HUES48 (cell line): Measurements from ENCODE around the gene SLC44A5.
"Not testable (repeated sequence)": the region's sequence is repeated elsewhere in the genome, so short reads cannot be mapped to it uniquely, and the experiment has no call there.

Experiments
- H3K27ac ChIP-seq: one replicate; pipeline ENCODE4 v1.7.0; 2013; ENCODE audit warnings: low read depth, low read length, inconsistent platforms
- H3K27me3 ChIP-seq: 2 replicates; pipeline ENCODE4 v1.6.1; 2013; ENCODE audit warnings: mild to moderate bottlenecking, low read length; ENCODE audit not compliant: control insufficient read depth, insufficient read depth
- H3K36me3 ChIP-seq: 2 replicates; pipeline ENCODE4 v1.6.1; 2013; ENCODE audit warnings: low read length; ENCODE audit not compliant: control insufficient read depth, insufficient read depth
- H3K4me1 ChIP-seq: 2 replicates; pipeline ENCODE4 v1.6.1; 2013; ENCODE audit warnings: mild to moderate bottlenecking, low read length; ENCODE audit not compliant: control insufficient read depth, insufficient read depth
- H3K4me3 ChIP-seq: 2 replicates; pipeline ENCODE4 v1.5.1; 2013; ENCODE audit warnings: mild to moderate bottlenecking, low read depth, low read length
- H3K9ac ChIP-seq: 2 replicates; pipeline ENCODE4 v1.6.1; 2013; ENCODE audit warnings: mild to moderate bottlenecking, low read depth, low read length, moderate library complexity
- H3K9me3 ChIP-seq: 2 replicates; pipeline ENCODE4 v1.6.1; 2013; ENCODE audit warnings: low read length; ENCODE audit not compliant: control insufficient read depth, insufficient read depth

Gene SLC44A5

GRCh38 chr1:75487399-75487798 lies 123.5 kb downstream of the SLC44A5 start:
- Histone ChIP-seq H3K9ac (no peak overlapping the region), H3K4me1 (no peaks in the 10 kb centered on the region), H3K9me3 (peaks cover 15% of the 10 kb centered on the region), H3K36me3 (no peaks in the 10 kb centered on the region), H3K27me3 (no peaks in the 10 kb centered on the region), H3K27ac (no peak overlapping the region), H3K4me3 (no peak overlapping the region)

GRCh38 chr1:75484789-75485188 lies 126.1 kb downstream of the SLC44A5 start:
- no peaks in the 10 kb centered on the region for H3K4me1 ChIP-seq
- H3K36me3 ChIP-seq, result no peaks in the 10 kb centered on the region
- H3K27me3 ChIP-seq, result no peaks in the 10 kb centered on the region
- no peak overlapping the region for H3K9ac ChIP-seq
- H3K9me3 ChIP-seq, result peaks cover 15% of the 10 kb centered on the region
- no peak overlapping the region for H3K27ac ChIP-seq
- no peak overlapping the region for H3K4me3 ChIP-seq

- no peak overlapping the region for H3K27ac ChIP-seq
- peaks cover 15% of the 10 kb centered on the region for H3K9me3 ChIP-seq
- H3K36me3 ChIP-seq, result no peaks in the 10 kb centered on the region
- no peaks in the 10 kb centered on the region for H3K4me1 ChIP-seq
- no peak overlapping the region for H3K4me3 ChIP-seq
- no peak overlapping the region for H3K9ac ChIP-seq
- no peaks in the 10 kb centered on the region for H3K27me3 ChIP-seq
Observed at GRCh38 chr1:75482951-75483350, 128.0 kb downstream of the SLC44A5 start.

- not testable (repeated sequence) for H3K4me1 ChIP-seq, H3K4me3 ChIP-seq, H3K27me3 ChIP-seq, H3K36me3 ChIP-seq, H3K27ac ChIP-seq, H3K9ac ChIP-seq, H3K9me3 ChIP-seq
Observed at GRCh38 chr1:75476486-75476885, 134.4 kb downstream of the SLC44A5 start.

- Histone ChIP-seq H3K27ac (no peak overlapping the region), H3K9me3 (no peaks in the 10 kb centered on the region), H3K4me1 (no peaks in the 10 kb centered on the region), H3K36me3 (no peaks in the 10 kb centered on the region), H3K27me3 (no peaks in the 10 kb centered on the region), H3K4me3 (no peak overlapping the region), H3K9ac (no peak overlapping the region)
Observed at GRCh38 chr1:75475696-75476095, 135.2 kb downstream of the SLC44A5 start.

- Histone ChIP-seq H3K27ac (no peak overlapping the region), H3K4me1 (no peaks in the 10 kb centered on the region), H3K27me3 (no peaks in the 10 kb centered on the region), H3K9me3 (no peaks in the 10 kb centered on the region), H3K36me3 (no peaks in the 10 kb centered on the region), H3K4me3 (no peak overlapping the region), H3K9ac (no peak overlapping the region)
Observed at GRCh38 chr1:75472971-75473603, 137.8 kb downstream of the SLC44A5 start.

GRCh38 chr1:75472089-75472970 lies 138.6 kb downstream of the SLC44A5 start:
- H3K4me1 ChIP-seq, result no peaks in the 10 kb centered on the region
- H3K36me3 ChIP-seq, result no peaks in the 10 kb centered on the region
- H3K9ac ChIP-seq, result no peak overlapping the region
- no peak overlapping the region for H3K4me3 ChIP-seq
- no peaks in the 10 kb centered on the region for H3K27me3 ChIP-seq
- H3K27ac ChIP-seq, result no peak overlapping the region
- no peaks in the 10 kb centered on the region for H3K9me3 ChIP-seq

GRCh38 chr1:75471252-75471651 lies 139.7 kb downstream of the SLC44A5 start:
- H3K27me3 ChIP-seq, result no peaks in the 10 kb centered on the region
- H3K9ac ChIP-seq, result no peak overlapping the region
- no peak overlapping the region for H3K27ac ChIP-seq
- H3K36me3 ChIP-seq, result no peaks in the 10 kb centered on the region
- no peaks in the 10 kb centered on the region for H3K4me1 ChIP-seq
- H3K4me3 ChIP-seq, result no peak overlapping the region
- H3K9me3 ChIP-seq, result no peaks in the 10 kb centered on the region

GRCh38 chr1:75470448-75470847 lies 140.5 kb downstream of the SLC44A5 start:
- Histone ChIP-seq H3K4me1 (no peaks in the 10 kb centered on the region), H3K9me3 (no peaks in the 10 kb centered on the region), H3K4me3 (no peak overlapping the region), H3K27ac (no peak overlapping the region), H3K9ac (no peak overlapping the region), H3K27me3 (no peaks in the 10 kb centered on the region), H3K36me3 (no peaks in the 10 kb centered on the region)

GRCh38 chr1:75469586-75470173 lies 141.2 kb downstream of the SLC44A5 start:
- Histone ChIP-seq H3K9ac (no peak overlapping the region), H3K4me3 (no peak overlapping the region), H3K4me1 (no peaks in the 10 kb centered on the region), H3K36me3 (no peaks in the 10 kb centered on the region), H3K27me3 (no peaks in the 10 kb centered on the region), H3K9me3 (no peaks in the 10 kb centered on the region), H3K27ac (no peak overlapping the region)

- no peaks in the 10 kb centered on the region for H3K27me3 ChIP-seq
- no peak overlapping the region for H3K9ac ChIP-seq
- no peak overlapping the region for H3K27ac ChIP-seq
- no peaks in the 10 kb centered on the region for H3K36me3 ChIP-seq
- no peaks in the 10 kb centered on the region for H3K4me1 ChIP-seq
- H3K4me3 ChIP-seq, result no peak overlapping the region
- H3K9me3 ChIP-seq, result no peaks in the 10 kb centered on the region
Observed at GRCh38 chr1:75461808-75462325, 149.0 kb downstream of the SLC44A5 start.
